GM20431 (cell line): Measurements from ENCODE around the gene VPS4A.

ENCODE experiments used
- in situ Hi-C: fragments of 300-500 bp; cut with MseI, MboI; formaldehyde crosslinking; loops from one replicate; pipeline ENCODE4 v1.15.0; 2020; ENCODE audit warnings: low sequenced_read_pairs; ENCODE audit not compliant: unreplicated experiment

The VPS4A gene

GRCh38 chr16:69324585-69325253 lies 13.6 kb downstream of the VPS4A start:
- in situ Hi-C loops = no loop called here

- in situ Hi-C loops = no loop called here
Measured at GRCh38 chr16:69325784-69326171, 14.6 kb downstream of the VPS4A start.

GRCh38 chr16:69326172-69326873 lies 15.2 kb downstream of the VPS4A start:
- in situ Hi-C loops = no loop called here

GRCh38 chr16:69327585-69328310 lies 16.6 kb downstream of the VPS4A start:
- in situ Hi-C loops = no loop called here

- in situ Hi-C loops = no loop called here
Measured at GRCh38 chr16:69328854-69329316, 17.7 kb downstream of the VPS4A start.

GRCh38 chr16:69329369-69330285 lies 18.5 kb downstream of the VPS4A start:
- in situ Hi-C loops = no loop called here

- in situ Hi-C loops = no loop called here
Measured at GRCh38 chr16:69330286-69331109, 19.3 kb downstream of the VPS4A start, which contains the start of gene PDF. Gene PDF (minus strand): TSS chr16:69330588. CDS start chr16:69330570, 18 bp downstream.

GRCh38 chr16:69334696-69335095 lies 23.5 kb downstream of the VPS4A start:
- in situ Hi-C loops = no loop called here

GRCh38 chr16:69338557-69339288 lies 27.6 kb downstream of the VPS4A start:
- in situ Hi-C loops = no loop called here

GRCh38 chr16:69339289-69340094 lies 28.3 kb downstream of the VPS4A start, which contains the start of the genes COG8 and NIP7:
Gene COG8 (minus strand): TSS chr16:69339564. CDS start chr16:69339552, 12 bp downstream.
Gene NIP7 (plus strand): TSS chr16:69339772. CDS start chr16:69339830, 58 bp downstream.
- in situ Hi-C loops = no loop called here

GRCh38 chr16:69340095-69340644 lies 29.0 kb downstream of the VPS4A start:
- in situ Hi-C loops = no loop called here

- in situ Hi-C loops = no loop called here
Measured at GRCh38 chr16:69344171-69344570, 33.0 kb downstream of the VPS4A start.

- in situ Hi-C loops = no loop called here
Measured at GRCh38 chr16:69345923-69346322, 34.8 kb downstream of the VPS4A start.

- in situ Hi-C loops = no loop called here
Measured at GRCh38 chr16:69346683-69347082, 35.5 kb downstream of the VPS4A start.

- in situ Hi-C loops = no loop called here
Measured at GRCh38 chr16:69348222-69348621, 37.1 kb downstream of the VPS4A start.

- in situ Hi-C loops = no loop called here
Measured at GRCh38 chr16:69349536-69349935, 38.4 kb downstream of the VPS4A start.

- in situ Hi-C loops = no loop called here
Measured at GRCh38 chr16:69350536-69351133, 39.5 kb downstream of the VPS4A start.
